Activated T-helper 1 cell treated with anti-CD3 and anti-CD28 coated beads, Interleukin-12 subunit alpha, Interleukin-12 subunit beta, Interleukin-2, Interleukin-4 antibody, amounts not matched to agents 30 ng/mL and 10 ng/mL and 1 ng/mL, durations not matched to agents 14 hours and 24 hours and 36 hours (primary cell): ENCODE measurements around the gene IFRD2. TPM values are rescaled to one million over a fixed set of nuclear protein-coding genes. Genes with fewer than 3 reads are reported as not detected.

Experiments
- DNase-seq: peaks from one replicate; pipeline ENCODE4 v3.0.0; 2021; ENCODE audit warnings: low spot score
- H3K27ac Mint-ChIP-seq: one replicate; pipeline ENCODE4 v1.8.0; 2021; ENCODE audit warnings: mild to moderate bottlenecking, mixed read lengths
- H3K27me3 Mint-ChIP-seq: one replicate; pipeline ENCODE4 v1.8.0; 2022; ENCODE audit warnings: mild to moderate bottlenecking, moderate library complexity, mixed read lengths; ENCODE audit not compliant: insufficient read depth
- H3K36me3 Mint-ChIP-seq: one replicate; pipeline ENCODE4 v1.8.0; 2021; ENCODE audit warnings: low read depth, mixed read lengths
- H3K4me1 Mint-ChIP-seq: one replicate; pipeline ENCODE4 v1.8.0; 2021; ENCODE audit warnings: low read depth, mixed read lengths
- H3K4me3 Mint-ChIP-seq: one replicate; pipeline ENCODE4 v1.8.0; 2021; ENCODE audit warnings: mild to moderate bottlenecking, moderate library complexity, mixed read lengths
- H3K9me3 Mint-ChIP-seq: one replicate; pipeline ENCODE4 v1.8.0; 2021; ENCODE audit warnings: mixed read lengths
- intact Hi-C: fragments of 100-400 bp; cut with micrococcal nuclease; formaldehyde crosslinking; loops from one replicate; pipeline ENCODE4 v1.15.1; 2024
- total RNA-seq: library from RNA; stranded (reverse); gene quantifications from 2 replicates; pipeline ENCODE4 v1.2.3, GENCODE V29; 2022

The IFRD2 gene
- total RNA-seq, 1 donor from 2014 or later: 215 TPM

- Mint-ChIP-seq H3K9me3 (no peaks in the 10 kb centered on the region), H3K27ac (no peak within 1 kb of the TSS), H3K4me3 (no peak within 1 kb of the TSS), H3K27me3 (peaks cover 1% of the 10 kb centered on the region), H3K36me3 (no peaks in the 10 kb centered on the region), H3K4me1 (peaks cover 12% of the 10 kb centered on the region)
- no peak for DNase-seq
- intact Hi-C loops: no loop called here
Measured at GRCh38 chr3:50303013-50303815, 11.0 kb upstream of the IFRD2 start, which contains the start of gene HYAL1. Gene HYAL1, minus strand, starts transcription at chr3:50303574. Its CDS starts 618 bp downstream, at chr3:50302956.

- no peak for DNase-seq
Measured at GRCh38 chr3:50302095-50303012, 10.1 kb upstream of the IFRD2 start.

GRCh38 chr3:50300681-50301254, 8.5 kb upstream of the IFRD2 start:
- H3K27ac Mint-ChIP-seq: peak overlapping the region; percentile 95
- peak overlapping the region; percentile 94 for H3K4me3 Mint-ChIP-seq
- H3K9me3 Mint-ChIP-seq: no peaks in the 10 kb centered on the region
- no peaks in the 10 kb centered on the region for H3K36me3 Mint-ChIP-seq
- peaks cover 1% of the 10 kb centered on the region for H3K27me3 Mint-ChIP-seq
- intact Hi-C loops: no loop called here
- peaks cover 15% of the 10 kb centered on the region for H3K4me1 Mint-ChIP-seq
- DNase-seq: no peak

More at GRCh38 chr3:50302095-50303012, 10.1 kb upstream of the IFRD2 start:
- Mint-ChIP-seq H3K9me3 (no peaks in the 10 kb centered on the region), H3K27ac (no peak overlapping the region), H3K4me3 (no peak overlapping the region), H3K36me3 (no peaks in the 10 kb centered on the region), H3K4me1 (peaks cover 15% of the 10 kb centered on the region), H3K27me3 (peaks cover 1% of the 10 kb centered on the region)
- intact Hi-C loops: no loop called here

- Mint-ChIP-seq H3K4me1 (peaks cover 15% of the 10 kb centered on the region), H3K27me3 (peaks cover 1% of the 10 kb centered on the region), H3K36me3 (no peaks in the 10 kb centered on the region), H3K4me3 (peak overlapping the region; percentile 94), H3K9me3 (no peaks in the 10 kb centered on the region), H3K27ac (peak overlapping the region; percentile 95)
- intact Hi-C loops: loop anchor here (1.0 to 5.0 kb wide), 16 partner anchors 21 to 1899 kb away; partner anchors contain the start of genes ALAS1, APEH, C3orf18 and CYB561D2
- DNase-seq: no peak
Measured at GRCh38 chr3:50299929-50300680, 7.9 kb upstream of the IFRD2 start.

GRCh38 chr3:50299638-50299928, 7.4 kb upstream of the IFRD2 start:
- Mint-ChIP-seq H3K36me3 (no peaks in the 10 kb centered on the region), H3K27ac (peak overlapping the region; percentile 95), H3K4me3 (peak overlapping the region; percentile 94), H3K27me3 (peaks cover 1% of the 10 kb centered on the region), H3K4me1 (peaks cover 15% of the 10 kb centered on the region), H3K9me3 (no peaks in the 10 kb centered on the region)
- intact Hi-C loops: loop anchor here (1.0 to 5.0 kb wide), 16 partner anchors 22 to 1899 kb away; partner anchors contain the start of genes ALAS1, APEH, C3orf18 and CYB561D2
- no peak for DNase-seq

GRCh38 chr3:50298836-50299637, 6.8 kb upstream of the IFRD2 start, which contains the start of the genes HYAL3 and NAA80:
Gene HYAL3, minus strand, starts transcription at chr3:50299405. Its CDS starts 3,803 bp downstream, at chr3:50295602.
Gene NAA80, minus strand, starts transcription at chr3:50299405. Its CDS starts 1,942 bp downstream, at chr3:50297463.
- no peaks in the 10 kb centered on the region for H3K27me3 Mint-ChIP-seq
- H3K9me3 Mint-ChIP-seq: no peaks in the 10 kb centered on the region
- DNase-seq: peak; percentile 99
- H3K4me3 Mint-ChIP-seq: peak within 1 kb of the TSS; percentile 94
- H3K27ac Mint-ChIP-seq: peak within 1 kb of the TSS; percentile 95
- no peaks in the 10 kb centered on the region for H3K36me3 Mint-ChIP-seq
- intact Hi-C loops: loop anchor here (1.0 to 5.0 kb wide), 16 partner anchors 22 to 1900 kb away; partner anchors contain the start of genes ALAS1, APEH, C3orf18 and CYB561D2
- peaks cover 15% of the 10 kb centered on the region for H3K4me1 Mint-ChIP-seq

GRCh38 chr3:50297896-50298725, 5.9 kb upstream of the IFRD2 start:
- Mint-ChIP-seq H3K36me3 (no peaks in the 10 kb centered on the region), H3K27me3 (no peaks in the 10 kb centered on the region)

GRCh38 chr3:50297384-50297775, 5.2 kb upstream of the IFRD2 start:
- no peaks in the 10 kb centered on the region for H3K9me3 Mint-ChIP-seq
- H3K4me3 Mint-ChIP-seq: peak overlapping the region; percentile 94
- H3K27me3 Mint-ChIP-seq: no peaks in the 10 kb centered on the region
- peaks cover 22% of the 10 kb centered on the region for H3K4me1 Mint-ChIP-seq
- DNase-seq: no peak
- H3K27ac Mint-ChIP-seq: no peak overlapping the region
- intact Hi-C loops: loop anchor here (5.0 kb wide), 1 partner anchor 625 kb away; the partner anchor contains the start of gene APEH
- no peaks in the 10 kb centered on the region for H3K36me3 Mint-ChIP-seq

More at GRCh38 chr3:50297896-50298725, 5.9 kb upstream of the IFRD2 start:
- no peak for DNase-seq
- H3K27ac Mint-ChIP-seq: peak overlapping the region; percentile 95
- H3K9me3 Mint-ChIP-seq: no peaks in the 10 kb centered on the region
- intact Hi-C loops: loop anchor here (2.0 to 5.0 kb wide), 4 partner anchors 357 to 1901 kb away; partner anchors contain the start of genes ALAS1, APEH, RBM6 and TRAIP
- H3K4me3 Mint-ChIP-seq: peak overlapping the region; percentile 94
- peaks cover 15% of the 10 kb centered on the region for H3K4me1 Mint-ChIP-seq

DNA sequence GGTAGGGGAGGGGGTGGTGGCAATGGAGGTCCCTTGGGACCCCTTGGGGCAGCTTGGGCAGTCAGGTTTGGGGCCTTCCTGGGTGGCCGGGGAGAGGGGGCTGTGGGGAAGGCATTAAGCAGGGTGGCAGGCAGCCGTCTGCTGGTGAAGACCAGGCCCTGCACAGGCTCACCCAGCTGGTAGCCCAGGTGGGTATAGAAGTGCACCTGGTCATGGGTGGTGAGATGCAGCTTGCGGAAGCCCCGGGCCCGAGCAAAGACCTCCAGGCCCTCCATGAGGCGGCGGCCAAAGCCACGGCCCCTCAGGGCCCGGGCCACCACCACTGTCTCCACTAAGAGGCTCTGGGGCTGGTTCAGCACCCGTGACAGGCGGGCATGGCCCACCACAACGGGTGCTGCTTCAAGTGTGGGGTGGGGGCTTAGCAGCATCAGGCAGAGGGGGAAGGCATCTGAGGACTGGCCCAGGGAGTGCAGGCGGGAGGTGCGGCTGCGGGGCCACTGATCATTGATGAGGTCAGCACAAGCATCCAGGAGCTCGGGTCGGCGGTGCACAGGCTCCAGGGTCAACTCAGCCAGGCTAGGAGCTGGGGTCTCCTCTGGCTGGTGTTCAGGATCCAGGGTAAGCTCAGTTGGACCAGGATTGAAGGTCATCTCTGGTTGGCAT, 4.6 kb upstream of the IFRD2 start:
- Mint-ChIP-seq H3K4me1 (peaks cover 23% of the 10 kb centered on the region), H3K9me3 (no peaks in the 10 kb centered on the region), H3K27me3 (no peaks in the 10 kb centered on the region), H3K4me3 (peak overlapping the region; percentile 53), H3K36me3 (no peaks in the 10 kb centered on the region), H3K27ac (no peak overlapping the region)
- DNase-seq: no peak
- intact Hi-C loops: loop anchor here (5.0 kb wide), 1 partner anchor 625 kb away; the partner anchor contains the start of gene APEH
